ENCODE data around the gene TMEM135.

DNA sequence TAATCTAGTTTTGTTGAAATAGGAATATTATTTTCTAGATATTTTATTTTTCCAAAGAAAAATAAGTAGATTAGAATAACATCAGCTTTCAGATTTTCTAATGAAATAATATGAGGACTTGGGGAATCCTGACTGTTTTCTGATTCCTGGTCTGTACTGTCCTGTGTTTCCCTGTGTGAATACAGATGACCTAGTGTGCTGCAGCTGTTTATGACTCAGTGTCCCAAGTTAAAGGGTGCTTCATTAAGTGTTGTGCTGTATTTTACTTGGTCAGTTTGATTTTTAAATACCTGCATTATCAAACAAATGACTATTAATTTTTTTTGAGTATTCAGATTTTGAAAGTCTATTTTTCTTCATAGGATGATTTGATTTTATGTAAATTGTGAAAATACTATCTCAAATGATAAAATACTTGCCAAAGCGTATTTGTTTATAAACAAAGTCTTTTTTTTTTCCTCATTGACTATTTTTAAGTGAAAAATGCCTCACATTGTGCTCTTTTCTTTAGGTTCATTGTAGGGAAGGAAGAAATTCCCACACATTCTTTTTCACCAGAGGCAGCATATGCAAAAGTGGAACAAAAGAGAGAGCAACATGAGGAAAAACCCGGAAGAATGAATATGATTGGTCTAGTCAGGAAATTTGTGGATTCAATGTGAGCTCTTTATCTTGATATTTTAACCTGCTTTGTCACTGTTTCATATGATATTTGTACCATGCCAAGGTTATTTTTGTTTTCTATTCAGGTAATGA, 264.2 kb downstream of the TMEM135 start:
- TF ChIP-seq, protein P1, sequence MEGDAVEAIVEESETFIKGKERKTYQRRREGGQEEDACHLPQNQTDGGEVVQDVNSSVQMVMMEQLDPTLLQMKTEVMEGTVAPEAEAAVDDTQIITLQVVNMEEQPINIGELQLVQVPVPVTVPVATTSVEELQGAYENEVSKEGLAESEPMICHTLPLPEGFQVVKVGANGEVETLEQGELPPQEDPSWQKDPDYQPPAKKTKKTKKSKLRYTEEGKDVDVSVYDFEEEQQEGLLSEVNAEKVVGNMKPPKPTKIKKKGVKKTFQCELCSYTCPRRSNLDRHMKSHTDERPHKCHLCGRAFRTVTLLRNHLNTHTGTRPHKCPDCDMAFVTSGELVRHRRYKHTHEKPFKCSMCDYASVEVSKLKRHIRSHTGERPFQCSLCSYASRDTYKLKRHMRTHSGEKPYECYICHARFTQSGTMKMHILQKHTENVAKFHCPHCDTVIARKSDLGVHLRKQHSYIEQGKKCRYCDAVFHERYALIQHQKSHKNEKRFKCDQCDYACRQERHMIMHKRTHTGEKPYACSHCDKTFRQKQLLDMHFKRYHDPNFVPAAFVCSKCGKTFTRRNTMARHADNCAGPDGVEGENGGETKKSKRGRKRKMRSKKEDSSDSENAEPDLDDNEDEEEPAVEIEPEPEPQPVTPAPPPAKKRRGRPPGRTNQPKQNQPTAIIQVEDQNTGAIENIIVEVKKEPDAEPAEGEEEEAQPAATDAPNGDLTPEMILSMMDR (IDR thresholded peaks at IDR 0.05), result no peak
- TF ChIP-seq EZH2phosphoT487 (IDR thresholded peaks at IDR 0.05) (no peak), EZH2 (IDR thresholded peaks at IDR 0.05) (no peak)

Measured in neural progenitor cell (in vitro differentiated cells).